KG1 (cell line): ENCODE data around the gene C14orf119.

ENCODE experiments used
- DNase-seq: peaks from one replicate; lab custom pipeline; 2025; lab: John Stamatoyannopoulos, UW

The C14orf119 gene

DNA sequence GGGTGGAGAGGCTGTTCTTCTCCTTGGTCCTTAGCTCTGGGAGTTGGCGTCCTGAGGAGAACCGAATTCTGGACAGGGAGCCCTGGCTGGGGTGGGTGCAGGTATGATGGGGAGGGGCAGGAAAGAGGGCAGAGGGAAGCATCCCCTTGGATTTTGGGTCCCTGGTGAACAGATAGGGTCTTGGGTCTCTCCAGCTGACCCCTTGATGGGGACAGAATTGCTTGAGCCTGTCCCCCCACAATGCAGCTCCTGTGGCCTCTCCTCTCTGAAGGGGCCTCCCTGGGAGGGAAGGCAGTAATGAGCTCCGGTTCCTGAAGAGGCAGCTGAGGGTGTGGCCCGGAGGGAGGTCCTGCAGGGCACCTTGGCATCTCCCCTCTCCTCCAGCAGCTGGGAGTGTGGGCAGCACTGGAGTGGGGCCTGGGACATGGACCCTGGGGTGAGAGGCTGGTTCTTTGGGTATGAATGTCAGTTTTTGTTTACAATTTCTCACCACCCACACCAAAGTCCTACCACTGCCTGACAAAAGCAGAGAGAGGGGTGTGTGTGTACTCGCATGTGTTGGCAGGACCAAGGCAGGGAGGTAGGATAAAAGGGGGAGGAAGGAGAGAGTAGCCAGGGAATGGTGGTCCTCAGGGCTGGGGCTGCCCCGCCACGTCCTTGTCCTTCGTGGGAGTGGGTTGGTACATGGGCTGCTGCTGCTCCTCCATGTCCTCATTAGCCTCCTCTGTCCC lies 31.4 kb downstream of the C14orf119 start:
- DNase-seq = no peak

DNA sequence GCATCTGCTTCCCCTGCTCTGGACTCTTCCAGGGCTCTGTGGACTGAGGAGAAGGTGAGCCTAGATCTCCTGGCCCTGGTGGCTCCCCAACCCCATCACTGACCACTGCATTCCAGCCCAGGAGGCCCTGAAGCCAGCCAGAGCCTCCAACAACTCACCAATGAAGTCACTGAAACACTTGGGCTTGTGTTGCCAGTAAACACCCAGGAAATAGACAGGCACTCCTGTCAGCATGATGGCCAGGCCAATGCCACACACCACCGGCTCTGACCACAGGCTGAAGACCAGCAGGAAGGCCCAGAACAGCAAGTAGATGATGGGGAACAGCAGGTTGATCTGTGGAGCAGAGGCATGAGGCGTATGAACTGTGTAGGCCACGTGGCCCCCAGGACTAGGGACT lies 32.6 kb downstream of the C14orf119 start:
- no peak for DNase-seq

GRCh38 chr14:23128969-23129758 lies 33.9 kb downstream of the C14orf119 start:
- no peak for DNase-seq

DNA sequence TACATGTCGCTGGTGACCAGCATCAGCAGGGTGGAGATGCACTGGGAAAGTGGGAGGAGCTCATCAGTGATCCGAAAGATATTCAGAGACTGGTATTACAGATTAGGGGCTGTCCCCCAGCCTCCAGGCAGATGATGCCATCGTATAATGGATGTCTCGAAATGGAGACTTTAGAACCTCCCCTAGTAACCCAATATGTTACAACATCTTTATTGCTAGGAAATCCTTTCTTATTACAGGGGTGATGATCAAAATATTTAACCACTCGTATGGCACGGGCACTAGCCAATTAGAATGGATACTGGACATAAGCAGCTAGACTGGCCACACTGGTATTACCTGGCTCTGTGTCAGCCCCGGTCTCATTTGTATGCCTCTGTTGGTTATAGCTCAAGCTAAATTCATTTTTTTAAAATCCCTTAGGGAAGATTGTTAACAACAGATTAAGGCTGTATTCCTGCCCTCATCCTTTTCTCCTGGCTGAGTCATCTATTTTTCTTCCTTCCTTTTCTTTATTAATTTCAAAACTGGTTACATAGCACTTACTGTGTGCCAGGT lies 34.5 kb downstream of the C14orf119 start:
- no peak for DNase-seq

DNA sequence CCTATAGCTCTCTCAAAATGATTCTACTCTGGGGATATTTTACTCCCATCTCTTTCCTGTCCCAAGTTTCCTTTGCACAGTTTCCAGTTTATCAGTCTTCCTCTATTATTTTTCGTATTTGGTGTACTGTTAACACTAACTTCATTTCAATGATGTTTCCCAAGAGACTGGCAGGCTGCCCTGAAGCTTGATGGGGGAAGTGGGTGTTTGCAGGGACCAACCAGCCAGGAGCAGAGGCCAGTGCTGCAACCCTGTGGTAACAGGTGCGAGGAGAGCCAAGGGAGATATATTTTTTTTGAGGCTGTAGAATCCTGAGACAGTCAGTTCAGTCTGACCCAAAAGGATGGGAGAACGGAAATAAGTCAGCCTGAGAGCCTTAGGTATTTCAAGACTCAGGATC lies 35.6 kb downstream of the C14orf119 start:
- DNase-seq = no peak

- no peak for DNase-seq
These were observed 36.2 kb downstream of the C14orf119 start for GRCh38 chr14:23131482-23131881.

DNA sequence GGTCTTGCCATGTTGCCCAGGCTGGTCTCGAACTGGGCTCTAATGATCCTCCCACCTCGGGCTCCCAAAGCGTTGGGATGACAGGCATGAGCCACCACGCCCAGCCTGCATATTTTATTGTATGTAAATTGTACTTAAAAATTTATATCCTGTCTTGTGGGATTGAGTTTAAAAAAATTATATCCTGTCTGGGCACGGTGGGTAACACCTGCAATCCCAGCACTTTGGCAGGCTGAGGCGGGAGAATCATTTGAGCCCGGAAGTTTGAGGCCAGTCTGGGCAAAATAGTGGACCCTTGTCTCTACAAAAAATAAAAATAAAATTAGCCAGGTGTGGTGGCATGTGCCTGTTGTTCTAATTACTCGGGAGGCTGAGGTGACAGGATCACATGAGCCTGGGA lies 37.7 kb downstream of the C14orf119 start:
- DNase-seq = no peak

DNA sequence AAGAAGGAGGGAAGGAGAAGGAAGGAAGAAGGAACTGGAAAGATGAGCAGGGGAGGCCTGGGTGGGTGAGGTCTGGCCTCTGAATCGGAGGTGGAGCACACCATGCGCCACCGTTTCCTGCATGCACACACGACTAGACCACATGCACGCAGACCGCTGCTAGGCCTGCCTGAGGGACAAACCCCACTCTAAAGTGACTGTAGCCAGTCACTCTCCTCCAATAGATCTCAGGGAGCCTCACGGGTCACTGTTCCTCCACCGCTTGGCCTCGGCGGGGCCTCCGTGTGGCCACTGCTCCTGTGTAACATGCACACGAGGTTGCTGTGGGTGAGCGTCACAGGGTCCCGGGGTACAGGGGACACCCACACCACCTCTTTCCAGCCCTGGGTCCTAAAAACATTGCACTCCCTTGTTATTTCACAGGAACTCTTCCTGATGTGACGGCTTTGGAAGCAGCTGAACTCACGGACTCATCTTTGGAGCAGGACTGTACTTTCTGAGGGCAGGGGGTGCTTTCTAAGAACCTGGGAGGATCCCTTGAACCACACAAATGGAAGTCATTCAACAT lies 41.3 kb downstream of the C14orf119 start:
- DNase-seq = no peak

DNA sequence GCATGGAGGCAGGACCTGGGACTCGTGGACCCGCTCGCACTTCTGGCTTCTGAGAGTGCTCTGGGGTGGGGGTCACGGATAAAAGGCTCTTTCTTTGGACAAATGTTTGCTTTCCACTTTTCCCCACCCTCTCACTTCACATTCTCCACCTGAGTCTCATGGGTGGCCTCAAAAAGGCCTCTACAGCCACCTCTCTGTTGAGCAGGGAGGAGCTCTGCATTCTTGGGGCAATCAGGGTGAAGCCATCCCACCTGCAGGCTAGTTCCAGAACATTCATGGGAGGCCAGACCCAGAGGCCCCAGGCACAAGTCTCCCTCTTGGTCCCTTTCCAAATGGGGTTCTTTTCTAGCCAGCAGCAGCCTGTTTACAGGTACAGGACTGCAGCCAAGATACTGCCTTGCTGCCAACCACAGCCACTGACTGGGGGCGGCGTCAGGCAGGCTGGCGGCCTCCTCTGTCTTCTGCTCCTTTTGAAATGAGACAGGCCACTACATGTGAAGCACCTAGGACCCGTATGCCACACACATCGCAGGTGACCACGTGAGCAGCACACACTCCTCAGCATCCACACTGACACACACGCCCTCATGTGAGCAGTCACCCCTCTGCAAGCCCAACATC lies 42.0 kb downstream of the C14orf119 start:
- DNase-seq = no peak

DNA sequence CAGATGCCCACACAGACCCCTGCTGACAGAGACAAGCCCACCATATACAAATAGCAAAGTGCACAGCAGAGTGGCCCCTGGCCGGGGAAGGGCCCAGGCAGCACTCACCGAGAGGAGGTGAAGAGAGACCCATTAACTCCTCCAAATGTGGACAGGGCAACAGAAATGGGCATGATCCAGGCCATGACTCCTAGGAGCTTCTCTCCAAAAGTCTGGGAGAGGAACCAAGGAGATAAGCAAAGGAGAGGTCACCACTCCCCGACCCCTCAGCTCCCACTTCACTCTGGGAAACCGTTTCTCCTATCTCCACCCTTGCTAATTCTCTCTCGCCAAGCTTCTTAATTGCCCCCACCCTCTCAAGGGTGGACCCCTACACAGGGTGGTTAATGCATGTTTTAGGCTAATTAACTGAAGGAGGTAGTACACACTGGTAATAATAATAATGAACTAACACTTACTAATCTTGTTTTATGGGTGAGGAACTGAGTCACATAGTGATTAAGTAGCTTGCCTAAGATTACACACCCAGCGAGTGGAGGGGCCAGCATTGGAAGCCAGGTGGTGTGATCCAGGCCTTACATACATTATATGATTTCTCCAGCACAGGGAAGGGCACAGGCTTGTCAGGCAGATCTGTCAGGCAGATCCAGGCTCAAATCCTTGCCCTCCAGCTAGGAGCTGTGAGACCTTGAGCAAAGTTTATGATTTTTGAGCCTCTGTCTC lies 42.7 kb downstream of the C14orf119 start:
- DNase-seq = no peak

GRCh38 chr14:23139874-23140273 lies 44.6 kb downstream of the C14orf119 start:
- no peak for DNase-seq

DNA sequence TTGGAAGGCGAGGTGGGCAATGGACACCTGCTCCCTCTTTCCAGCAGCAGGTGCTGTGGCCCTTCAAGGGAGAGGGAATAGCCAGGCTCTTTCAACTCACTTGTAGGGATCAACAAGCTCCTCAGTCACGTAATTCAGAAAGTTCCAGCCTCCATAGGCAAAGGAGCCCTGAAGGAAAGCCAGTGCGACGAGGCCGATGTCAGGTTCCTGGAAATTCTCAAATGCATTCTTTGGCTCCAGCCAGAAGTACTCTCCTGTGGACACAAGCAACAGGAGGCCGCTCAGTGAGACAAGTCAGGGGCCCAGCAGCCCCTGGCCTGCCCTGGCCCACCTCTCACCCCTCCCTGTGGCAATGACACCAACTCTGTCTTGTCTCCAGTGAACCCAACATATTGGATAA lies 45.1 kb downstream of the C14orf119 start:
- no peak for DNase-seq

DNA sequence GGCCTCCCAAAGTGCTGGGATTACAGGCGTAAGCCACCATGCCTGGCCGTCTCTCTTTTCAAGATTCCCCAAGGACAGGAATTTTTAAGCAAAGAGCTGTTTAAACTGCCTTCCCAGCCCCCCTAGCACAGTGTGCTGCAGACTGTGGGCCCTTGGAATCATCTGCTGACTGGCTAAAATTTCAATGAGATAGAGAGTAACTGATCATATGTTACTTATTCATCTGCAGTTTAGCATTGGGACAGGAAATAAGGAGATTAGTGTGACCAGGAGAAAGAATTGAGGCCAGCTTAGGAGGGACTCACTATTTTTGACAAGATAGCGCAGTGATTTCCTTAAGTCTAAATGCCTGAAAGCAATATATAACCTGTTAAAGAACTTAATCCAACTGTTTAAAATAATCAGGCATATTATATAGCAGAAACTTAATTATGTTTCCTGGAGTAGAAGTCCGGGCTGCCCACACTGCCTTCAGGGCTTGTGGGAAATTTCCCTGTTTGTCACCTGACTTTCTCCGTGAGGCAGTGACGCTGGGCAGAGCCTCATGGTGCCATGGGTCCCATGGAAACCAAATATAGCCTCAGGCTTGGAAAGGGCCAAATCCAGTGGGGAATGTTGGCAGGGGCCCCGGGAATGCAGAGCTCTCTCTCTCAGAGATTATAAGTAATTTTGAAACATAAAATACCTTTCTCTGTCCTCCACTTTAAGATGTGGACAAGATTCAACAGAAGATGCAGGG lies 46.6 kb downstream of the C14orf119 start:
- no peak for DNase-seq

- DNase-seq = no peak
These were observed 47.5 kb downstream of the C14orf119 start for GRCh38 chr14:23142826-23143225.

- no peak for DNase-seq
These were observed 48.6 kb downstream of the C14orf119 start for GRCh38 chr14:23143911-23144310.

DNA sequence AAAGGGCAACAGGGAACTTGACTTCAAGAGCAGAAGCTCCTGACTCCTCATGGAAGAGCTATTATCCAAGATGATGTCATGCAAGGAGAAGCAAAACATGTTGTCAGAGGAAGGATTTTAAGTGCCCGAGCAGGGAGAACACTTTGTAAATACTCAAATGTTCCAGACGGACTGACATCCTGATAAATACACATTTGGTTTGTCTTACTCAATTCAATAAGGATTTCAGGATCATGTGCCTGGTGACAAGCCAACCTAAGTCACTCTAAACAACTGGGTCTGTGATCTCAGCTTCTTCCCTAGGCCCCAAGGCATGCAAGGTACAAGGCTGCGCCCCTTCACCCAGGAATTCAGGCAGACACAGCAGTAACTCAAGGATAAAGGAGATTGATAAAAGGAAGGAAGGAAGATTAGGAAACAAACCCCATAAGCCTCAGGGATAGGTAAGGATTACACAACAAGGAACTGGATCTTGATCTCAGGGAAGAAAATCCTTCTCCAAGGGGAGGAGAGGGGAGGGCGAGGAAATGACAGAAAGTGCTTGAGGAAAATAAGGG lies 50.6 kb downstream of the C14orf119 start:
- DNase-seq = no peak

GRCh38 chr14:23146351-23146910 lies 51.1 kb downstream of the C14orf119 start:
- no peak for DNase-seq

GRCh38 chr14:23146980-23147379 lies 51.7 kb downstream of the C14orf119 start:
- no peak for DNase-seq

DNA sequence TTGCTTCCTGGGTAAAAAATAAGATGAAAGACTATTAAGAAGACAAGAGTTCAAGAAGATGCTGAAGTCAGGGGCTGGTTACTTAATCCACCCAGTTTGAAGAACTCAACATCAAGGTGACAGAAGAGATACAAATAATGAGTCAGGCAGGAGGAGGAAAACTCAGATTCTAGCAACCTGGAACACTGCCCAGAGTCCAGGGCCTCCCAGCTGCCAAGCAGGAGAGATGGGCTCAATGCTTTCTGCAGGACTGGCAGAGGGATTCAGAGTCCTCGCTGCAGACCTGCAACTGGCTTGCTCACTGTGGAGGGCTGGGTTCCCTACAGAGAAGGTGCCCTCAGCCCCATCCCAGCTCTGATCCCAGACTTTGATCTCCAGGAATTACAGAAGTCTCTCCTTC lies 52.4 kb downstream of the C14orf119 start:
- no peak for DNase-seq

DNA sequence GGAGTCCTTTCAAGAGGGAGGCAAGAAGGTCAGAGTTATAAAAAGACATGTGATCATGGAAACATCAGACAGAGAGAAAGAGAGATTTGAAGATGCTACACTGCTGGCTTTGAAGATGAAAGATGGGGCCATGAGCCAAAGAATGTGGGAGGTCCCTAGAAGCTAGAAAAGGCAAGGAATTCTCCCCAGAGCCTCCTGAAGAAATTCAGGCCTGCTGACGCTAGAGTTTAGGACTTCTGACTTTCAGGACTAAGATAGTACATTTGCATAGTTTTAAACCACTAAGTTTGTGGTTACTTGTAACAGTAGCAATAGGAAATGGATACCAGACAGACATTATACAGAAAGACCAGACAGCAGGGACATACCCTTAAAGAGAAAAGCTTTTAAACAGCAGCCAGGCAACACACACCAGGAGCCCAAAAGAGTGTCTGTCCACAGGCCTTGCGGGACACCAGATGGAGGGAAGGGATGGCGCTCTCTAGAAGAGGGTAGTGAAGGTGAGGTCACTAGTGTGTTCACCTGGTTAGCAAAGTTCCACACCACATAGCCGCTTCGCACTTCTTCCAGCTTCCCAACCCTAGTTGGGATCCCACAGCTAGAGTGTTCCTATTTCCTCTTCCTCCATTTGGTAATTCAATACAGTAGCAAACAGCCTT lies 53.4 kb downstream of the C14orf119 start:
- no peak for DNase-seq
